ENCODE results near the gene CD4.

DNA sequence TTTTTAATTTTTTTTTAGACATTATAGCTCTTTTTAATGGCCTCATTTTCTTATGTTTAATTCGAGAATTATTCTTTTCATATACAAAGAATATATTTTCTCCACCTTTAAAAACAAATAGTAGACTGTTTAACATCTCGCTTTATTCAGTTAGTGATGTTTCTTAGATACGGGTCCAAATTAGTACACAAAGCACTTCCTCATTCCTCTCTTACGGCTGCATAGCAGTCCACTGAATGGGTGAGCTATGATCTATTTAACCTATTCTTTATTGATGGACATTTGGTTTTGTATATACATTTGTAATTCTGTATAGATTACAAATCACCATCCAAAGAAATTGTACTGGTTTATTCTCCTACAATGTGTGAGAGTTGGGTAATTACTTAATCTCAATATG lies 24.0 kb downstream of the CD4 start:
- TF ChIP-seq CTCF (conservative IDR thresholded peaks at IDR 0.05) (no peak), ZFX (IDR thresholded peaks at IDR 0.05) (no peak)

All from C4-2B (cell line).